GM19193 (cell line): Measurements from ENCODE around the gene SUGCT.

Experiments used
- POLR2A ChIP-seq: IDR thresholded peaks from 4 replicates; pipeline ENCODE4 v1.6.1; 2011; ENCODE audit not compliant: insufficient read depth, insufficient read length; ENCODE audit errors: extremely low read depth

The SUGCT gene

DNA sequence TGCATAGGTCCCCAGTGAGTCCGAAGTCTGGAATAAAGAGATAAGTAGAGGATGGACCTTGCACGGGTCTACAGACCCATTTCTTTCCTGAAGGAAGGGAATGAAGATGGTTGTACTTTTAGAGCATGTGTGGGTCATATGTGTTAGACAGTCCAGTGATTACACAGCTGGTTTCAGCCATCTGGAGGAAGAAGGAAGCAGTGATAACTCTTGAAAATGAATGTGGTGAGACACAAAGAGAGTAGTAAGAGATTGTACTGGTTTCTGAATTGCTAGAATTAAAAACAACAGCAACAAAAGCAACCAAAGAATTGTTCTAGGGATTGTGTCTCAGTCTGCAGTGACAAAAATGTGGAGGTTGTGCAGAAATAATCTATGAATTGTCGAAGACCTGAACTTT lies 258.9 kb downstream of the SUGCT start:
- no peak for TF ChIP-seq POLR2A

- no peak for TF ChIP-seq POLR2A
Measured at GRCh38 chr7:40394400-40394799, 259.6 kb downstream of the SUGCT start.

DNA sequence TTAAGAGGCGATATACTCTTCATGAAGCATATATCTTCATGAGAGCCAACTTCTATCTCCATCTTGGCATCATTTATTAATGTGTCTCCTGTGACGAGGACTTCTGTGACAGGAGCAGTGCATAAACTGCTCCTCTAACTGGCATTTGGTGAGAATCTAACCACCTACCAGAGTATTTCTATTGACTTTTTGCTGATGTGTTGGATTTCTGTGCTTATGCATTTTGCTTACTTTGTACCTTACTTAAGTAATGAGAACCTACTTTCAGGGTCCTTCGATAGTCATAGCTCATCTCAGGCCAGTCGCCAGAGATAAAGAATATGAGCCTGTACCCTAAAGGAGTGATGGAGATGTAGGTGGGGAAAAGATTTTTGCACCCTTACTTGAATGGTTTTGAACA lies 265.7 kb downstream of the SUGCT start:
- no peak for TF ChIP-seq POLR2A

- TF ChIP-seq POLR2A, result no peak
Measured at GRCh38 chr7:40401406-40401805, 266.6 kb downstream of the SUGCT start.

- no peak for TF ChIP-seq POLR2A
Measured at GRCh38 chr7:40402661-40403060, 267.9 kb downstream of the SUGCT start.

DNA sequence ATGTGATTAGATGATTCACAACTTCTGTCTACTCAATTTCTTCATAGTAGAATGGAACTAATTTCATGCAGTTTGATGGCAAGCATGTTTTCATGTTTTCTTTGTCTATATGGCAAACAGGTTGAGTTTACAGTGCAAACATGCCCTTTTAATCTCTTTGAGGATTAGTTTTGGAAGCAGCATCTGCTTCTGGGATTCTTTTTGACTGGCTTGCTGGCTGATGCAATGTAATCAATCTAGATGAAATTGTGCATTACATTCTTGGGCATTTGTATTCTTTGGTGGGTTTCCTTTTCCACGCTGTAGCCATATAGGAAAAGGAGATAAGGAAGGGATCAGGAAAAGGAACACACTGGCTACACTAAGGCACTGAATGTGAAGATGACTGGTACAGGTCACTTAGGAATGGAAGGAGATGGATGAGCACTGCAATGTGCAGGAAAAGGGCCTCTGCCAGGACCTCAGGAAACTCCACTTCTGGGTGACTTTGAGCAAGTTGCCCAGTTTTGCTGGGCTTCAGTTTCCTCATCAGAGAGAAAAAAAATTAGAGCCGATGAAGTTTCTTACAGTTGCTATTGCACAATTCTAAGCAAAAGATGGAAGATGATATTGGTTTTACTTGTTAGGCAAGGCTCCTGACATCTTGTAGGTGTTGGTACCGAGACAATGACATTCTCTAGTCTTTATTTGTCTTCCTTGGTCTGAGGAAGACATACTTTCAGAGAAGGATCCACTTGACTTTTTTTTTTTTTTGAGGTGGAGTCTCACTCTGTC lies 269.1 kb downstream of the SUGCT start:
- no peak for TF ChIP-seq POLR2A

- no peak for TF ChIP-seq POLR2A
Measured at GRCh38 chr7:40405991-40406390, 271.2 kb downstream of the SUGCT start.

- no peak for TF ChIP-seq POLR2A
Measured at GRCh38 chr7:40412323-40412722, 277.5 kb downstream of the SUGCT start.

DNA sequence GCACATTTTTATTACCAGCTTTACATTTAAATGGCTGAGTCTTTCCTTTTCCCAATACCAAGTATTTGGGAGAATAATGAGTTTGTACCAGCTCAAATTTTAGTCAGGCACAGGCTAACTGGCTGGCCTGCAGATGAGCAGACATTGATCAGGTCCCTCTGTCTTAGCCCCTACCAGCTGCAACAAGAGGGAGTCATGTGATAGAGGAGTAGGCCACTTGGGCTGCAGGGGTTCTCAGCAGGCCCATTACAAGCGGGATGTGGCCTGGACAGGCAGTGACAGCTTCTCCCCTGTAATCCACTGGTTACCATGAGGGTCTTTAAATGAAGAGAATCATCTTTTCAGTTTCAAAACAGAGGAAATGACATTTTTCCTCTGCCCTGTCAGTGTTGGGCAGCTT lies 283.6 kb downstream of the SUGCT start:
- no peak for TF ChIP-seq POLR2A

- TF ChIP-seq POLR2A, result no peak
Measured at GRCh38 chr7:40418983-40419382, 284.2 kb downstream of the SUGCT start.

DNA sequence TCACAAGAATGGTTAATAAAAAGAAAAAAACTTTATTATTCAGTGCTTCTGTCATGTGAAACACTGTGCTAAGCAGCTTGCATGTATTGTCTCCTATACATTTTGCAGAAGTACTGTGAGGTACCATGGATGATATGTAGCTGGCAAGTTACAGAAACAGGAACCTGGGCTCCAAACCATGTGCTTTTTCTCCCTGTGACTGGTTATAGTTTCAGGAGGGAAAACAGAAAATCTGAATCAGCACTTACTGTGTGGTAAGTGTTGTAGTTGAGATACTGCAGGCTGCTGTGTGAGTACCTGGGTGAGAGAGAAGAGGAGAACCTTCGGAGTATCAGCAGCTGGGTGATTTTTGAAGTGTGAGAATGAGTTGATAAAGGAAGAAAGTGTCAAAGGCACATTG lies 285.0 kb downstream of the SUGCT start:
- no peak for TF ChIP-seq POLR2A

GRCh38 chr7:40421433-40421832 lies 286.6 kb downstream of the SUGCT start:
- TF ChIP-seq POLR2A, result no peak

DNA sequence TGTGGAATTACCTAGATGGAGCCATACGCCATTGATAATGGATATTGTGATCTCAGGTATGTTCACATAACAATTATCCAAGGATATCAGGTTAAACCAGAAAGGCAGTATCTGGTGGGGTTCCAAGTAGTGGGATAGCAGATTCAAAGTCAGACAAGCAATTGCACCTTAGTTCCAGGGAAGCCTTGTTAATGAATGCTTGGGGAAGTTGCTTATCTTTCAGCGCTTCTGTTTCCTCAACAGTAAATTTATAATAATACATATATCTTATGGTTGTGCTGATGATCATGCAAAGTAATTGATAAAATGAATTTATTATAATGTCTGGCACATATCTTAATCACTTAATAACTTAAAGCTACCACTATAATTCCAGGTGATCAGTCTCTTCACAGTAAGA lies 290.9 kb downstream of the SUGCT start:
- no peak for TF ChIP-seq POLR2A

DNA sequence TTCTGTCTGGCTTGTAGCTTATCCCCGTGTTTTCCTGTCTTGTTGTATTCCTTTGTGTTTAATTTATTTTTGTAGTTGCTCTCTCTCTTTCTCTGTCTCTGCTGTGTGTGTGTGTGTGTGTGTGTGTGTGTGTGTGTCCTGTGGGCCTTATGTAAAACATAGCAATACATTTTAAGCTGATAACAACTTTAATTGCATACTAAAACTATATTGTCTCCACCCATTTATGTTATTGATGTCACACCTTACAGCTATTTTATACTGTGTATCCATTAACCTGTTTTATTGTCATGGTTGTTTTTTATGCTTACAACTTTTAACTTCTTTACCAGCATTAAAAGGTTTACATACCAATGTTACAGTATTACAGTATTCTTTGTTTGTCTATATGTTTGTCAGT lies 293.6 kb downstream of the SUGCT start:
- TF ChIP-seq POLR2A, result no peak

- no peak for TF ChIP-seq POLR2A
Measured at GRCh38 chr7:40429826-40430225, 295.0 kb downstream of the SUGCT start.

- no peak for TF ChIP-seq POLR2A
Measured at GRCh38 chr7:40432046-40432445, 297.2 kb downstream of the SUGCT start.

DNA sequence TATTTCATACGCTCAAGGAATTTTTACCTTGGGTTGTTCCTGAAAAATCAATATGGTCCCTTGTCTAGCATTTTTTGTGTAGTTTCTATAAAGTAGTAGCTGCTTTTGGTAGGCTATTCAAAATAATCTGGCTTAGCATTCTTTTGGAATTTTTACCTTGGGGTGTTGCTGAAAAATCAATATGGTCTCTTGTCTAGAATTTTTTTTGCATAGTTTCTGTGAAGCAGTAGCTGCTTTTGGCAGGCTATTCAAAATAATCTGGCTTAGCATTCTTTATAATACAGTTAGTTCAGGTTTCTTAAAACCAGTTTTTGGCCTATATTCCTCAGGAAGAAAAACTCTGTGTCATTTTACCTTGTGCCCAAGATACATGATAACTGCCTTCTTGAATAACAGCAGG lies 301.9 kb downstream of the SUGCT start:
- TF ChIP-seq POLR2A, result no peak
